ENCODE results near the gene NINL. TPM values are rescaled to one million over a fixed set of nuclear protein-coding genes. Genes with fewer than 3 reads are reported as not detected.
A peak's percentile ranks its signal among the peaks of the same experiment; 100 is the strongest.

The NINL gene
- total and polyA plus RNA-seq, 2 of the 8 experiments (the other 6 are each of a cell fraction or from before 2014, with no cell fraction given): 15.3 to 30.0 TPM

GRCh38 chr20:25579081-25579770 lies 6.1 kb downstream of the NINL start:
- Histone ChIP-seq H3K4ac (replicated peaks; ENCODE audit: insufficient read length, low read depth, low read length) (no peak overlapping the region), H3K36me3 (ENCODE audit: control insufficient read depth in 2 of 4, insufficient read depth in 4 of 4, low read length in 3 of 4) (no peaks in the 10 kb centered on the region; a peak in 1 of 8 replicates), H3K79me2 (ENCODE audit: control insufficient read depth in 1 of 2, insufficient read depth in 2 of 2, low read length in 2 of 2) (peaks cover 0 to 91% of the 10 kb centered on the region in 2 experiments), H3K14ac (ENCODE audit: insufficient read length) (no peak overlapping the region), H2AFZ (ENCODE audit: low read length) (no peak overlapping the region), H4K5ac (ENCODE audit: insufficient read length, low read depth, low read length) (no peak overlapping the region), H3K9me3 (ENCODE audit: insufficient read depth in 2 of 2, low read depth in 1 of 2, low read length in 1 of 2) (no peaks in the 10 kb centered on the region), H2BK5ac (ENCODE audit: low read depth, low read length) (0 out of 2 replicates have a peak overlapping the region, but pooled peaks have one; percentile 24), H4K91ac (replicated peaks; ENCODE audit: insufficient read length, low read length) (no peak overlapping the region), H3K18ac (ENCODE audit: extremely low read depth, low read length) (no peak overlapping the region), H2BK15ac (ENCODE audit: low read length) (no peak overlapping the region), H3K56ac (replicated peaks; ENCODE audit: insufficient read length, low read depth, low read length) (no peak overlapping the region), H2BK12ac (ENCODE audit: low read depth, low read length) (no peak overlapping the region), H3K4me1 (replicated peaks in 1 of 4; ENCODE audit: control insufficient read depth in 3 of 4, insufficient read depth in 4 of 4, low read length in 3 of 4) (peaks cover 0 to 8% (median 5%) of the 10 kb centered on the region in 4 experiments; a peak in 4 of 7 replicates), H3K27ac (ENCODE audit: low read depth, low read length) (no peak overlapping the region), H3K27me3 (replicated peaks in 1 of 4; ENCODE audit: control insufficient read depth in 3 of 4, extremely low read depth in 1 of 4, insufficient read depth in 3 of 4, low read length in 3 of 4) (no peaks in the 10 kb centered on the region), H3K79me1 (ENCODE audit: low read depth, low read length) (peaks cover 13% of the 10 kb centered on the region), H3K4me3 (ENCODE audit: extremely low read depth in 1 of 4, insufficient read depth in 2 of 4, low read depth in 3 of 4, low read length in 4 of 4) (no peak overlapping the region), H3K4me2 (ENCODE audit: insufficient read depth in 1 of 2, low read depth in 2 of 2, low read length in 2 of 2) (peak overlapping the region in 1 of 2 experiments; percentile 47; a peak in 2 of 4 replicates), H4K8ac (ENCODE audit: extremely low read depth, insufficient read depth, low read length) (no peak overlapping the region), H4K20me1 (replicated peaks in 1 of 2; ENCODE audit: control insufficient read depth in 1 of 2, insufficient read depth in 2 of 2, low read length in 2 of 2) (peaks cover 3 to 28% of the 10 kb centered on the region in 2 experiments), H2AK5ac (ENCODE audit: low read depth, low read length) (no peak overlapping the region), H3K23ac (ENCODE audit: insufficient read length) (no peak overlapping the region), H2BK120ac (replicated peaks; ENCODE audit: low read depth, low read length) (no peak overlapping the region), H2BK20ac (ENCODE audit: low read length) (no peak overlapping the region), H3K23me2 (ENCODE audit: low read depth, low read length) (no peaks in the 10 kb centered on the region), H3K9ac (replicated peaks in 1 of 4; ENCODE audit: extremely low read depth in 1 of 4, low read depth in 3 of 4, low read length in 3 of 4) (no peak overlapping the region; a peak in 1 of 7 replicates)
- DNase-seq (ENCODE audit: low read depth in 1 of 2, low spot score in 2 of 2) (no peak), FAIRE-seq (no peak)
- ChIA-PET CTCF (ENCODE audit: partially characterized antibody) (no interaction called here), POLR2A (ENCODE audit: partially characterized antibody) (interaction anchor here (0.6 to 1.5 kb wide), 3 partner anchors 41 to 160 kb away, joined by 3 read pairs; no protein-coding TSS in a partner anchor)
- TF ChIP-seq POLR2A (IDR thresholded peaks at IDR 0.05; ENCODE audit: control extremely low read depth in 1 of 2, low read depth in 2 of 2, low read length in 2 of 2): peak in 1 of 2 experiments; percentile 21; a peak in 1 of 3 replicates
- peak; percentile 85; the same call in 1 of the 2 replicates for TF ChIP-seq RXRA (IDR thresholded peaks at IDR 0.05; ENCODE audit: insufficient read depth, low read depth, low read length)
- TF ChIP-seq KDM5A (IDR thresholded peaks at IDR 0.05; ENCODE audit: low read length): no peak
- TF ChIP-seq TEAD4 (IDR thresholded peaks at IDR 0.05; ENCODE audit: low read depth, low read length): peak; percentile 48; the same call in 1 of the 2 replicates
- 81% methylated on average over 11 of the region's 11 CpGs; no CpG with 5 or more reads in 1 of the 2 experiments for WGBS, 2 experiments (ENCODE audit: extremely low coverage in 1 of 2, insufficient coverage in 1 of 2, insufficient read length in 1 of 2, insufficient replicate concordance in 2 of 2, low coverage in 1 of 2, low lambda C conversion rate in 2 of 2, missing lambda C conversion rate in 1 of 2)
